GM23338 (cell line): ENCODE results near the gene ISCU. TPM values are rescaled to one million over a fixed set of nuclear protein-coding genes. Genes with fewer than 3 reads are reported as not detected.

Source experiments
- ATAC-seq: fragments of 200-7000 bp; cut with Tn5 transposase; 3 replicates; pipeline ENCODE4 v1.9.1; 2020
- DNase-seq: peaks from one replicate; pipeline ENCODE4 v3.0.0-alpha.2; 2015; ENCODE audit warnings: low spot score
- H2AFZ ChIP-seq: fragments of 200-600 bp; sonication (generic); 2 replicates; pipeline ENCODE4 v1.8.0; 2016; ENCODE audit warnings: antibody characterized with exemption, mild to moderate bottlenecking, moderate library complexity
- H3F3A ChIP-seq: fragments of 200-600 bp; sonication (generic); replicated peaks from 2 replicates; pipeline ENCODE4 v1.8.0; 2017; ENCODE audit warnings: antibody characterized with exemption, mixed run types, low read depth
- H3K27ac ChIP-seq: fragments of 200-600 bp; sonication (generic); 2 replicates; pipeline ENCODE4 v1.6.1; 2016; ENCODE audit warnings: low read depth
- H3K27me3 ChIP-seq: fragments of 200-600 bp; sonication (generic); 2 replicates; pipeline ENCODE4 v1.8.0; 2016; ENCODE audit warnings: mild to moderate bottlenecking, mixed run types, moderate library complexity; ENCODE audit not compliant: insufficient read depth
- H3K36me3 ChIP-seq: fragments of 200-600 bp; sonication (generic); 2 replicates; pipeline ENCODE4 v1.8.0; 2016; ENCODE audit warnings: mild to moderate bottlenecking; ENCODE audit not compliant: insufficient read depth
- H3K4me1 ChIP-seq: fragments of 200-600 bp; sonication (generic); 2 replicates; pipeline ENCODE4 v1.8.0; 2016; ENCODE audit warnings: mild to moderate bottlenecking, moderate library complexity; ENCODE audit not compliant: insufficient read depth
- H3K4me2 ChIP-seq: fragments of 200-600 bp; sonication (generic); 2 replicates; pipeline ENCODE4 v1.7.1; 2017; ENCODE audit warnings: mixed run types
- H3K4me3 ChIP-seq: fragments of 200-600 bp; sonication (generic); 2 replicates; pipeline ENCODE4 v1.6.1; 2016; ENCODE audit warnings: mixed run types
- H3K79me2 ChIP-seq: fragments of 200-600 bp; sonication (generic); replicated peaks from 2 replicates; pipeline ENCODE4 v1.8.0; 2017; ENCODE audit warnings: mild to moderate bottlenecking; ENCODE audit not compliant: insufficient read depth
- H3K9me2 ChIP-seq: fragments of 200-600 bp; sonication (generic); 2 replicates; pipeline ENCODE4 v1.8.0; 2017; ENCODE audit not compliant: insufficient read depth
- H4K20me1 ChIP-seq: fragments of 200-600 bp; sonication (generic); replicated peaks from 2 replicates; pipeline ENCODE4 v1.8.0; 2017; ENCODE audit warnings: mild to moderate bottlenecking; ENCODE audit not compliant: insufficient read depth
- H3K27ac Mint-ChIP-seq: 2 replicates; pipeline ENCODE4 v1.8.0; 2020; ENCODE audit warnings: inconsistent platforms, mild to moderate bottlenecking, moderate library complexity, mixed read lengths
- H3K27me3 Mint-ChIP-seq: 3 replicates; pipeline ENCODE4 v1.8.0; 2022; ENCODE audit warnings: low read depth, mild to moderate bottlenecking, moderate library complexity, mixed read lengths, inconsistent platforms; ENCODE audit not compliant: insufficient read depth, poor library complexity
- H3K36me3 Mint-ChIP-seq: 3 replicates; pipeline ENCODE4 v1.8.0; 2021; ENCODE audit warnings: low read depth, mild to moderate bottlenecking, inconsistent platforms, moderate library complexity, mixed read lengths
- H3K4me1 Mint-ChIP-seq: 3 replicates; pipeline ENCODE4 v1.8.0; 2020; ENCODE audit warnings: mild to moderate bottlenecking, inconsistent platforms, mixed read lengths
- H3K4me3 Mint-ChIP-seq: 3 replicates; pipeline ENCODE4 v1.8.0; 2021; ENCODE audit warnings: moderate library complexity, mild to moderate bottlenecking, inconsistent platforms, mixed read lengths
- H3K9me3 Mint-ChIP-seq: 3 replicates; pipeline ENCODE4 v1.8.0; 2020; ENCODE audit warnings: moderate library complexity, mild to moderate bottlenecking, inconsistent platforms, mixed read lengths
- CREB1 ChIP-seq: fragments of 250-450 bp; sonication (Bioruptor Pico); IDR thresholded peaks from 2 replicates; pipeline ENCODE4 v1.5.0; 2020; ENCODE audit warnings: low read depth, mild to moderate bottlenecking, moderate library complexity
- EZH2 ChIP-seq: fragments of 200-600 bp; sonication (generic); IDR thresholded peaks from one replicate; pipeline ENCODE4 v1.8.0; 2017; ENCODE audit warnings: antibody characterized with exemption, mild to moderate bottlenecking, low read depth; ENCODE audit not compliant: unreplicated experiment
- EZH2phosphoT487 ChIP-seq: fragments of 200-600 bp; sonication (generic); IDR thresholded peaks from one replicate; pipeline ENCODE4 v1.8.1; 2018; ENCODE audit warnings: antibody characterized with exemption; ENCODE audit not compliant: unreplicated experiment
- JUNB ChIP-seq: IDR thresholded peaks from one replicate; pipeline ENCODE4 v1.6.1; 2016; ENCODE audit warnings: antibody characterized with exemption; ENCODE audit not compliant: unreplicated experiment
- NANOG ChIP-seq: IDR thresholded peaks from 2 replicates; pipeline ENCODE4 v1.6.1; 2016; ENCODE audit warnings: antibody characterized with exemption, borderline replicate concordance
- POLR2AphosphoS5 ChIP-seq: IDR thresholded peaks from 2 replicates; pipeline ENCODE4 v1.6.1; 2016; ENCODE audit warnings: antibody characterized with exemption, low read depth
- STAT1 ChIP-seq: IDR thresholded peaks from one replicate; pipeline ENCODE4 v1.6.1; 2016; ENCODE audit warnings: antibody characterized with exemption; ENCODE audit not compliant: unreplicated experiment
- ZNF114 ChIP-seq: fragments of 250-450 bp; sonication (Bioruptor Pico); IDR thresholded peaks from 2 replicates; pipeline ENCODE4 v1.5.0; 2020; ENCODE audit warnings: mild to moderate bottlenecking, moderate library complexity
- ZNF331 ChIP-seq: fragments of 250-450 bp; sonication (Bioruptor Pico); IDR thresholded peaks from 2 replicates; pipeline ENCODE4 v1.5.0; 2020; ENCODE audit warnings: low read depth, mild to moderate bottlenecking, moderate library complexity
- ZNF462 ChIP-seq: fragments of 250-450 bp; sonication (Bioruptor Pico); IDR thresholded peaks from 2 replicates; pipeline ENCODE4 v1.5.0; 2020; ENCODE audit warnings: mild to moderate bottlenecking, moderate library complexity
- polyA plus RNA-seq: library from polyadenylated mRNA; unstranded; fragments of >200 nt; fragmentation: Nextera tagmentation; extraction: Ambion mirVana; gene quantifications from 2 replicates; pipeline ENCODE4 v1.2.1, GENCODE V29; 2016
- total RNA-seq: library from RNA; depleted of rRNA; stranded (reverse); fragments of >200 nt; shearing (Covaris generic); gene quantifications from 2 replicates; pipeline ENCODE4 v1.2.3, GENCODE V29; 2014
- TF ChIP-seq, protein P1 (sequence below): IDR thresholded peaks from one replicate; pipeline ENCODE4 v1.6.1; 2018; ENCODE audit warnings: antibody characterized with exemption; ENCODE audit not compliant: unreplicated experiment
- TF ChIP-seq, protein P2 (sequence below): IDR thresholded peaks from 2 replicates; pipeline ENCODE4 v1.6.1; 2016; ENCODE audit warnings: antibody characterized with exemption
- TF ChIP-seq, protein P3 (sequence below), 2 experiments: fragments of 200-600 bp in 1 of 2; sonication (generic) in 1 of 2; conservative IDR thresholded peaks; 2 replicates each; pipeline versions ENCODE4 v1.5.1 to v1.6.1; 2016 to 2017; ENCODE audit warnings: antibody characterized with exemption in 2 of 2, low read depth in 2 of 2, mild to moderate bottlenecking in 2 of 2, moderate library complexity in 1 of 2

Gene ISCU
- total and polyA plus RNA-seq, 2 experiments from 2014 or later, result 123 to 129 TPM

- no peak for TF ChIP-seq ZNF114
- no peak for TF ChIP-seq ZNF331
- TF ChIP-seq, protein P1, sequence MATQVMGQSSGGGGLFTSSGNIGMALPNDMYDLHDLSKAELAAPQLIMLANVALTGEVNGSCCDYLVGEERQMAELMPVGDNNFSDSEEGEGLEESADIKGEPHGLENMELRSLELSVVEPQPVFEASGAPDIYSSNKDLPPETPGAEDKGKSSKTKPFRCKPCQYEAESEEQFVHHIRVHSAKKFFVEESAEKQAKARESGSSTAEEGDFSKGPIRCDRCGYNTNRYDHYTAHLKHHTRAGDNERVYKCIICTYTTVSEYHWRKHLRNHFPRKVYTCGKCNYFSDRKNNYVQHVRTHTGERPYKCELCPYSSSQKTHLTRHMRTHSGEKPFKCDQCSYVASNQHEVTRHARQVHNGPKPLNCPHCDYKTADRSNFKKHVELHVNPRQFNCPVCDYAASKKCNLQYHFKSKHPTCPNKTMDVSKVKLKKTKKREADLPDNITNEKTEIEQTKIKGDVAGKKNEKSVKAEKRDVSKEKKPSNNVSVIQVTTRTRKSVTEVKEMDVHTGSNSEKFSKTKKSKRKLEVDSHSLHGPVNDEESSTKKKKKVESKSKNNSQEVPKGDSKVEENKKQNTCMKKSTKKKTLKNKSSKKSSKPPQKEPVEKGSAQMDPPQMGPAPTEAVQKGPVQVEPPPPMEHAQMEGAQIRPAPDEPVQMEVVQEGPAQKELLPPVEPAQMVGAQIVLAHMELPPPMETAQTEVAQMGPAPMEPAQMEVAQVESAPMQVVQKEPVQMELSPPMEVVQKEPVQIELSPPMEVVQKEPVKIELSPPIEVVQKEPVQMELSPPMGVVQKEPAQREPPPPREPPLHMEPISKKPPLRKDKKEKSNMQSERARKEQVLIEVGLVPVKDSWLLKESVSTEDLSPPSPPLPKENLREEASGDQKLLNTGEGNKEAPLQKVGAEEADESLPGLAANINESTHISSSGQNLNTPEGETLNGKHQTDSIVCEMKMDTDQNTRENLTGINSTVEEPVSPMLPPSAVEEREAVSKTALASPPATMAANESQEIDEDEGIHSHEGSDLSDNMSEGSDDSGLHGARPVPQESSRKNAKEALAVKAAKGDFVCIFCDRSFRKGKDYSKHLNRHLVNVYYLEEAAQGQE, result no peak
- no peak for TF ChIP-seq NANOG
- TF ChIP-seq POLR2AphosphoS5, result no peak
- no peak for TF ChIP-seq JUNB
- TF ChIP-seq ZNF462 (CRISPR knock-in tag), result no peak
- TF ChIP-seq STAT1, result no peak
- no peak for TF ChIP-seq EZH2
- no peak for TF ChIP-seq EZH2phosphoT487
- TF ChIP-seq, protein P2, sequence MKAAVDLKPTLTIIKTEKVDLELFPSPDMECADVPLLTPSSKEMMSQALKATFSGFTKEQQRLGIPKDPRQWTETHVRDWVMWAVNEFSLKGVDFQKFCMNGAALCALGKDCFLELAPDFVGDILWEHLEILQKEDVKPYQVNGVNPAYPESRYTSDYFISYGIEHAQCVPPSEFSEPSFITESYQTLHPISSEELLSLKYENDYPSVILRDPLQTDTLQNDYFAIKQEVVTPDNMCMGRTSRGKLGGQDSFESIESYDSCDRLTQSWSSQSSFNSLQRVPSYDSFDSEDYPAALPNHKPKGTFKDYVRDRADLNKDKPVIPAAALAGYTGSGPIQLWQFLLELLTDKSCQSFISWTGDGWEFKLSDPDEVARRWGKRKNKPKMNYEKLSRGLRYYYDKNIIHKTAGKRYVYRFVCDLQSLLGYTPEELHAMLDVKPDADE, result no peak
- TF ChIP-seq CREB1 (CRISPR knock-in tag), result no peak
- TF ChIP-seq, protein P3, sequence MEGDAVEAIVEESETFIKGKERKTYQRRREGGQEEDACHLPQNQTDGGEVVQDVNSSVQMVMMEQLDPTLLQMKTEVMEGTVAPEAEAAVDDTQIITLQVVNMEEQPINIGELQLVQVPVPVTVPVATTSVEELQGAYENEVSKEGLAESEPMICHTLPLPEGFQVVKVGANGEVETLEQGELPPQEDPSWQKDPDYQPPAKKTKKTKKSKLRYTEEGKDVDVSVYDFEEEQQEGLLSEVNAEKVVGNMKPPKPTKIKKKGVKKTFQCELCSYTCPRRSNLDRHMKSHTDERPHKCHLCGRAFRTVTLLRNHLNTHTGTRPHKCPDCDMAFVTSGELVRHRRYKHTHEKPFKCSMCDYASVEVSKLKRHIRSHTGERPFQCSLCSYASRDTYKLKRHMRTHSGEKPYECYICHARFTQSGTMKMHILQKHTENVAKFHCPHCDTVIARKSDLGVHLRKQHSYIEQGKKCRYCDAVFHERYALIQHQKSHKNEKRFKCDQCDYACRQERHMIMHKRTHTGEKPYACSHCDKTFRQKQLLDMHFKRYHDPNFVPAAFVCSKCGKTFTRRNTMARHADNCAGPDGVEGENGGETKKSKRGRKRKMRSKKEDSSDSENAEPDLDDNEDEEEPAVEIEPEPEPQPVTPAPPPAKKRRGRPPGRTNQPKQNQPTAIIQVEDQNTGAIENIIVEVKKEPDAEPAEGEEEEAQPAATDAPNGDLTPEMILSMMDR (conservative IDR thresholded peaks at IDR 0.05; ENCODE audit: low read depth in 2 of 2), result no peak
- Histone ChIP-seq H2AFZ (no peak overlapping the region), H3K36me3 (no peaks in the 10 kb centered on the region), H3K4me2 (no peak overlapping the region), H3K27me3 (no peaks in the 10 kb centered on the region), H3K79me2 (no peaks in the 10 kb centered on the region), H3K9me2 (no peaks in the 10 kb centered on the region), H3F3A (0 out of 2 replicates have a peak, but pooled peaks cover 6% of the 10 kb centered on the region), H4K20me1 (no peaks in the 10 kb centered on the region), H3K4me3 (no peak overlapping the region), H3K27ac (no peak overlapping the region), H3K4me1 (no peaks in the 10 kb centered on the region)
- H3K36me3 Mint-ChIP-seq, result no peaks in the 10 kb centered on the region
- ATAC-seq (no peak), DNase-seq (no peak)
- no peak overlapping the region for H3K27ac Mint-ChIP-seq
- H3K9me3 Mint-ChIP-seq, result no peaks in the 10 kb centered on the region
- peaks cover 8% of the 10 kb centered on the region for H3K27me3 Mint-ChIP-seq
- peaks cover 18% of the 10 kb centered on the region for H3K4me1 Mint-ChIP-seq
- no peak overlapping the region for H3K4me3 Mint-ChIP-seq
Observed at GRCh38 chr12:108603743-108604142, 41.3 kb downstream of the ISCU start.
